H1 (cell line): ENCODE results near the gene AEBP1. TPM values are rescaled to one million over a fixed set of nuclear protein-coding genes. Genes with fewer than 3 reads are reported as not detected.

Experiments used
- CTCF ChIA-PET: fragments of 300-600 bp; sonication (Branson Sonifier 250); formaldehyde crosslinking; loops from one replicate; lab custom pipeline; 2021; ENCODE audit not compliant: partially characterized antibody; lab: Charles Lee
- POLR2A ChIA-PET: fragments of 300-600 bp; sonication (Branson Sonifier 250); formaldehyde crosslinking; loops from one replicate; lab custom pipeline; 2021; ENCODE audit warnings: inconsistent platforms; ENCODE audit not compliant: partially characterized antibody; lab: Charles Lee
- DNase-seq, 2 experiments: peaks; one replicate each; pipeline versions ENCODE4 v3.0.0 to v3.0.0-alpha.2; 2010 to 2022; ENCODE audit warnings: low spot score in 2 of 2, low read depth in 1 of 2, mixed read lengths in 1 of 2
- FAIRE-seq: peaks from 2 replicates; lab custom pipeline; 2011; peaks lifted over from hg19 to GRCh38; lab: Jason Lieb, UNC
- H2AFZ ChIP-seq: 2 replicates; pipeline ENCODE4 v1.8.1; 2012; ENCODE audit warnings: low read length, inconsistent platforms
- H2AK5ac ChIP-seq: 2 replicates; pipeline ENCODE4 v1.6.1; 2013; ENCODE audit warnings: low read depth, low read length
- H2BK120ac ChIP-seq: replicated peaks from 2 replicates; pipeline ENCODE3; 2013; ENCODE audit warnings: low read depth, low read length, inconsistent platforms
- H2BK12ac ChIP-seq: 2 replicates; pipeline ENCODE4 v1.6.1; 2013; ENCODE audit warnings: low read depth, low read length
- H2BK15ac ChIP-seq: 2 replicates; pipeline ENCODE4 v1.6.1; 2013; ENCODE audit warnings: low read length
- H2BK20ac ChIP-seq: 2 replicates; pipeline ENCODE4 v1.6.1; 2013; ENCODE audit warnings: low read length
- H2BK5ac ChIP-seq: 2 replicates; pipeline ENCODE4 v1.6.1; 2013; ENCODE audit warnings: low read depth, low read length
- H3K14ac ChIP-seq: 2 replicates; pipeline ENCODE4 v1.6.1; 2013; ENCODE audit warnings: inconsistent platforms; ENCODE audit not compliant: insufficient read length
- H3K18ac ChIP-seq: 2 replicates; pipeline ENCODE4 v1.6.1; 2013; ENCODE audit warnings: low read length; ENCODE audit errors: extremely low read depth
- H3K23ac ChIP-seq: 2 replicates; pipeline ENCODE4 v1.6.1; 2013; ENCODE audit warnings: inconsistent platforms; ENCODE audit not compliant: insufficient read length
- H3K23me2 ChIP-seq: 2 replicates; pipeline ENCODE4 v1.6.1; 2013; ENCODE audit warnings: low read depth, low read length
- H3K27ac ChIP-seq: 2 replicates; pipeline ENCODE4 v1.6.1; 2011; ENCODE audit warnings: low read depth, low read length, inconsistent platforms
- H3K27me3 ChIP-seq, 4 experiments: replicated peaks in 1 of 4; 1 replicate in 1 of 4; 2 replicates in 3 of 4; pipeline versions ENCODE4 v1.6.1 to v1.8.1; 2011 to 2013; ENCODE audit warnings: low read length in 3 of 4, mild to moderate bottlenecking in 3 of 4, inconsistent platforms in 2 of 4, mixed read lengths in 2 of 4, moderate library complexity in 1 of 4; ENCODE audit not compliant: control insufficient read depth in 3 of 4, insufficient read depth in 3 of 4; ENCODE audit errors: extremely low read depth in 1 of 4
- H3K36me3 ChIP-seq, 4 experiments: 2 replicates each; pipeline versions ENCODE4 v1.6.1 to v1.8.1; 2011 to 2013; ENCODE audit warnings: mild to moderate bottlenecking in 4 of 4, low read length in 3 of 4, moderate library complexity in 2 of 4, control low read depth in 1 of 4, inconsistent platforms in 1 of 4; ENCODE audit not compliant: insufficient read depth in 4 of 4, control insufficient read depth in 2 of 4
- H3K4ac ChIP-seq: replicated peaks from 2 replicates; pipeline ENCODE3; 2013; ENCODE audit warnings: low read length, low read depth, mixed read lengths, inconsistent platforms; ENCODE audit not compliant: insufficient read length
- H3K4me1 ChIP-seq, 4 experiments: replicated peaks in 1 of 4; 1 replicate in 1 of 4; 2 replicates in 3 of 4; pipeline versions ENCODE4 v1.6.1 to v1.8.1; 2011 to 2013; ENCODE audit warnings: low read length in 3 of 4, inconsistent platforms in 2 of 4, mixed read lengths in 1 of 4; ENCODE audit not compliant: insufficient read depth in 4 of 4, control insufficient read depth in 3 of 4
- H3K4me2 ChIP-seq, 2 experiments: 2 replicates each; pipeline versions ENCODE4 v1.6.1 to v1.8.1; 2011 to 2013; ENCODE audit warnings: low read depth in 2 of 2, low read length in 2 of 2, control low read depth in 1 of 2, inconsistent platforms in 1 of 2, mild to moderate bottlenecking in 1 of 2; ENCODE audit not compliant: insufficient read depth in 1 of 2
- H3K4me3 ChIP-seq, 4 experiments: fragments of 200-600, 300-600 bp in 1 of 4; sonication (generic), shearing (Covaris generic), sonication (Bioruptor Twin) in 1 of 4; 2 replicates each; pipeline versions ENCODE4 v1.5.1 to v1.8.1; 2011 to 2016; ENCODE audit warnings: low read length in 4 of 4, low read depth in 3 of 4, control low read depth in 2 of 4, inconsistent platforms in 2 of 4, mild to moderate bottlenecking in 2 of 4, mixed read lengths in 1 of 4, moderate library complexity in 1 of 4; ENCODE audit not compliant: insufficient read depth in 2 of 4; ENCODE audit errors: extremely low read depth in 1 of 4
- H3K56ac ChIP-seq: replicated peaks from 2 replicates; pipeline ENCODE3; 2013; ENCODE audit warnings: low read depth, mild to moderate bottlenecking, mixed read lengths, low read length, inconsistent platforms; ENCODE audit not compliant: insufficient read length
- H3K79me1 ChIP-seq: 2 replicates; pipeline ENCODE4 v1.6.1; 2013; ENCODE audit warnings: low read depth, low read length, control low read depth
- H3K79me2 ChIP-seq, 2 experiments: 2 replicates each; pipeline versions ENCODE4 v1.6.1 to v1.8.1; 2012 to 2013; ENCODE audit warnings: low read length in 2 of 2, mild to moderate bottlenecking in 2 of 2, inconsistent platforms in 1 of 2; ENCODE audit not compliant: insufficient read depth in 2 of 2, control insufficient read depth in 1 of 2
- H3K9ac ChIP-seq, 4 experiments: replicated peaks in 1 of 4; 1 replicate in 1 of 4; 2 replicates in 3 of 4; pipeline versions ENCODE4 v1.6.1 to v1.8.1; 2011 to 2013; ENCODE audit warnings: low read depth in 3 of 4, low read length in 3 of 4, control low read depth in 2 of 4, mild to moderate bottlenecking in 2 of 4, moderate library complexity in 2 of 4, inconsistent platforms in 1 of 4; ENCODE audit errors: extremely low read depth in 1 of 4
- H3K9me3 ChIP-seq, 2 experiments: 2 replicates each; pipeline versions ENCODE4 v1.6.1 to v1.8.1; 2012 to 2013; ENCODE audit warnings: mild to moderate bottlenecking in 2 of 2, moderate library complexity in 2 of 2, control low read depth in 1 of 2, inconsistent platforms in 1 of 2, low read depth in 1 of 2, low read length in 1 of 2, mixed read lengths in 1 of 2; ENCODE audit not compliant: insufficient read depth in 2 of 2
- H4K20me1 ChIP-seq, 2 experiments: replicated peaks in 1 of 2; 2 replicates each; pipeline versions ENCODE3 to v1.8.1; 2011 to 2013; ENCODE audit warnings: inconsistent platforms in 2 of 2, low read length in 2 of 2, mild to moderate bottlenecking in 1 of 2; ENCODE audit not compliant: insufficient read depth in 2 of 2, control insufficient read depth in 1 of 2
- H4K5ac ChIP-seq: 2 replicates; pipeline ENCODE4 v1.6.1; 2013; ENCODE audit warnings: low read length, low read depth, mixed read lengths, inconsistent platforms; ENCODE audit not compliant: insufficient read length
- H4K8ac ChIP-seq: 2 replicates; pipeline ENCODE4 v1.8.0; 2013; ENCODE audit warnings: mild to moderate bottlenecking, moderate library complexity, low read length, inconsistent platforms; ENCODE audit not compliant: insufficient read depth; ENCODE audit errors: extremely low read depth
- H4K91ac ChIP-seq: replicated peaks from 2 replicates; pipeline ENCODE3; 2013; ENCODE audit warnings: low read length, mixed read lengths, inconsistent platforms; ENCODE audit not compliant: insufficient read length
- BACH1 ChIP-seq: IDR thresholded peaks from 2 replicates; pipeline ENCODE4 v1.6.1; 2012; ENCODE audit warnings: low read length, improper control_type of control experiment
- CREB1 ChIP-seq: IDR thresholded peaks from 2 replicates; pipeline ENCODE4 v1.6.1; 2012; ENCODE audit warnings: inconsistent platforms
- JUND ChIP-seq: IDR thresholded peaks from 2 replicates; pipeline ENCODE4 v1.6.1; 2011; ENCODE audit warnings: mild to moderate bottlenecking, improper control_type of control experiment, low read length
- RFX5 ChIP-seq: IDR thresholded peaks from 2 replicates; pipeline ENCODE4 v1.6.1; 2011; ENCODE audit warnings: low read depth, low read length, improper control_type of control experiment, borderline replicate concordance
- SP1 ChIP-seq: IDR thresholded peaks from 2 replicates; pipeline ENCODE4 v1.6.1; 2011; ENCODE audit warnings: low read depth, low read length
- ZNF274 ChIP-seq: IDR thresholded peaks from 2 replicates; pipeline ENCODE4 v1.7.0; 2012; ENCODE audit warnings: low read length, borderline replicate concordance; ENCODE audit errors: extremely low read depth
- WGBS, 2 experiments: shearing (Covaris generic) in 1 of 2; methylation state at CpG; one replicate each; pipeline versions ENCODE4 v1.1.6 to v1.1.7; 2013 to 2015; ENCODE audit warnings: low lambda C conversion rate in 2 of 2, mixed read lengths in 2 of 2, inconsistent platforms in 1 of 2, low coverage in 1 of 2, missing lambda C conversion rate in 1 of 2; ENCODE audit not compliant: insufficient replicate concordance in 2 of 2, insufficient coverage in 1 of 2, insufficient read length in 1 of 2; ENCODE audit errors: extremely low coverage in 1 of 2, missing lambda C conversion rate in 1 of 2; 5-methylcytosine and 5-hydroxymethylcytosine counted together
- polyA plus RNA-seq, 7 experiments: library from polyadenylated mRNA; depleted of rRNA in 3 of 7; stranded (reverse) in 5 of 7; unstranded in 2 of 7; fragments of >200 nt in 5 of 7; fragments of 200-250 nt in 2 of 7; gene quantifications; 1 replicate in 5 of 7; 2 replicates in 1 of 7; 4 replicates in 1 of 7; pipeline versions ENCODE4 v1.2.1 to v1.2.3, GENCODE V29; 2011 to 2013; ENCODE audit warnings: missing spikeins in 2 of 7, mixed read lengths in 2 of 7
- total RNA-seq: library from RNA; stranded (reverse); fragmentation: NEBNext Ultra II Directional; extraction: Animal tissue kit (Norgen Biotek cat#: 25700); gene quantifications from 2 replicates; pipeline ENCODE4 v1.2.1, GENCODE V29; 2021

Gene AEBP1
- total and polyA plus RNA-seq, 2 of the 8 experiments (the other 6 are each of a cell fraction or from before 2014, with no cell fraction given), result 10.4 to 41.2 TPM

- Histone ChIP-seq H2BK15ac (no peak overlapping the region), H4K91ac (no peak overlapping the region), H3K36me3 (peaks cover 0 to 6% (median 2%) of the 10 kb centered on the region in 4 experiments; a peak in 3 of 8 replicates), H3K14ac (no peak overlapping the region), H3K9me3 (no peaks in the 10 kb centered on the region), H3K23me2 (no peaks in the 10 kb centered on the region), H2BK120ac (no peak overlapping the region), H3K79me1 (no peaks in the 10 kb centered on the region), H3K18ac (no peak overlapping the region), H2BK5ac (0 out of 2 replicates have a peak overlapping the region, but pooled peaks have one; percentile 4), H2AK5ac (no peak overlapping the region), H3K4me3 (no peak overlapping the region), H3K9ac (0 out of 7 replicates have a peak overlapping the region, but pooled peaks of 1 of the 4 experiments have one; percentile 12), H3K79me2 (no peaks in the 10 kb centered on the region), H3K27ac (no peak overlapping the region), H2BK20ac (no peak overlapping the region), H3K4me1 (peaks cover 9 to 30% (median 26%) of the 10 kb centered on the region in 4 experiments), H3K4ac (no peak overlapping the region), H2BK12ac (no peak overlapping the region; the same call in 1 of the 2 replicates), H2AFZ (no peak overlapping the region), H3K4me2 (peak overlapping the region; percentile 49 to 57; a peak in 3 of 4 replicates), H3K23ac (no peak overlapping the region), H3K27me3 (peaks cover 0 to 3% (median 0%) of the 10 kb centered on the region in 4 experiments; a peak in 2 of 7 replicates), H4K8ac (no peak overlapping the region), H4K5ac (no peak overlapping the region), H3K56ac (no peak overlapping the region), H4K20me1 (peaks cover 5 to 7% of the 10 kb centered on the region in 2 experiments)
- no peak for TF ChIP-seq JUND
- no peak for TF ChIP-seq BACH1
- no peak for TF ChIP-seq SP1
- TF ChIP-seq RFX5, result no peak
- no peak for TF ChIP-seq CREB1
- TF ChIP-seq ZNF274, result no peak
- 69% methylated on average over 6 of the region's 6 CpGs; no CpG with 5 or more reads in 1 of the 2 experiments for whole genome bisulfite sequencing, 2 experiments
- ChIA-PET CTCF (interaction anchor here (1.2 to 2.7 kb wide), 4 partner anchors 10 to 46 kb away, joined by 3 to 15 read pairs (median 7); no protein-coding TSS in a partner anchor), POLR2A (interaction anchor here (0.8 to 7.1 kb wide), 8 partner anchors 10 to 149 kb away, joined by 3 to 48 read pairs (median 4); partner anchors contain the start of gene DBNL)
- DNase-seq (no peak), FAIRE-seq (no peak)
These were observed 38.1 kb upstream of the AEBP1 start for GRCh38 chr7:44066111-44066460.
